Suppressor macrophage (primary cell): Measurements from ENCODE around the gene TAF8.

Experiments used
- DNase-seq, 4 experiments: peaks; one replicate each; pipeline ENCODE4 v3.0.0-alpha.2; 2020 to 2022

Gene TAF8

DNA sequence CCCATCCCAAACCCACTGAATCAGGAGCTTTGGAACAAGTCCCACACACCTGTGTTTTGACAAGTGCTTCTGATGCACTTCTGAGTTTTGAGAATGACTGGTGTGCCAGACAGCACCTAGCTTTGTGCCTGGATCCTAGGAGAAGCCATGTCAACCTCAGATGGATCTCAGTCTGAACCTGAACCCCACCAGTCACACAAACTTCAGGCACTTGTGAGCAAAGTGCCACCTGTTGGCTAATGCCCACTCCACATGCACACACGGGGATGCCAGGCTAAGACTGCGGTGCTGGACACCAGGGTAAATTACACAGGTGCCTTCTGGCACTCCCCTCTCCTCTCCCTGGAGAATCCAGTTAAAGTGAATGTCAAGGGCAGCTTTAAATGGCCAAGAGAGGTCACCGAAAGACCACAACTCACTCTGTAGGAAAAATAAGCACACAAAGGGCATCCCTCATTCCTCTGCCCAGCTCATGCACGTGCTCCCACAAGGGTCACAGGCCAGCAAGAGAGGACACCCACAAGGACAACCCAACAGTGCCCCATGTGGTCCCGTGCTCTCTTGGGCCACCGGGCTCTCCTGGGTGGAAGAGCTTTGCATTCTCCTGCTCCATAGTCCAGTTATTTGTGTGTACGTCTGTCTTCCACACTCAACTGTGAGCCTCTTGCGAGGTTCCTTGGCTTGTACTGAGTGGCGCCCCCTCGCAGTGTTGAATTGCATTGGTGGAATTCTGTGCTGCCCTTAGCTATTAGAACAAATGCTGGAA, 45.6 kb downstream of the TAF8 start:
- no peak for DNase-seq

GRCh38 chr6:42099340-42100028, 49.2 kb downstream of the TAF8 start:
- DNase-seq, result no peak

- DNase-seq, result no peak
These were observed 49.9 kb downstream of the TAF8 start for GRCh38 chr6:42100029-42100901.

GRCh38 chr6:42101186-42101657, 50.9 kb downstream of the TAF8 start:
- DNase-seq, result no peak

DNA sequence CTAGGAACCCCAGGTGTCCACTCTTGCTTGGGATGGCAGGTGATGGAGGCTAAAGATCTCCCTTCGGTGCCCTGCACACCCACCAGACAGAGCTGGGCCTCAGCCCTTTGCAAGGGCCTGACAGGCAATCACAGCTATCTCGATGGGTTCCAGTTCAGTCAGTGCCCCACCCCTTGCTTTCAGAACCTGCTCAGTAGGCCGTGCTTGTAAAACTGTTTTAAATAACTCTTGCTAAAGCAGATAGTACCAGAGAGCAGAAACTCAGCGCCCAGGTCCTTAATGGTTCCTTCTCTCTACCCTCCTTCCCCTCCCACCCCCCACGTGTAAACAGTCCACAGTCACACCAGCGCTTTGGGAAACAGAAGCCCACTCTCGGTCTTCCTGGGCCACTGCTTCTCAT, 52.9 kb downstream of the TAF8 start:
- no peak for DNase-seq

- DNase-seq, result no peak
These were observed 53.4 kb downstream of the TAF8 start for GRCh38 chr6:42103753-42104094.

DNA sequence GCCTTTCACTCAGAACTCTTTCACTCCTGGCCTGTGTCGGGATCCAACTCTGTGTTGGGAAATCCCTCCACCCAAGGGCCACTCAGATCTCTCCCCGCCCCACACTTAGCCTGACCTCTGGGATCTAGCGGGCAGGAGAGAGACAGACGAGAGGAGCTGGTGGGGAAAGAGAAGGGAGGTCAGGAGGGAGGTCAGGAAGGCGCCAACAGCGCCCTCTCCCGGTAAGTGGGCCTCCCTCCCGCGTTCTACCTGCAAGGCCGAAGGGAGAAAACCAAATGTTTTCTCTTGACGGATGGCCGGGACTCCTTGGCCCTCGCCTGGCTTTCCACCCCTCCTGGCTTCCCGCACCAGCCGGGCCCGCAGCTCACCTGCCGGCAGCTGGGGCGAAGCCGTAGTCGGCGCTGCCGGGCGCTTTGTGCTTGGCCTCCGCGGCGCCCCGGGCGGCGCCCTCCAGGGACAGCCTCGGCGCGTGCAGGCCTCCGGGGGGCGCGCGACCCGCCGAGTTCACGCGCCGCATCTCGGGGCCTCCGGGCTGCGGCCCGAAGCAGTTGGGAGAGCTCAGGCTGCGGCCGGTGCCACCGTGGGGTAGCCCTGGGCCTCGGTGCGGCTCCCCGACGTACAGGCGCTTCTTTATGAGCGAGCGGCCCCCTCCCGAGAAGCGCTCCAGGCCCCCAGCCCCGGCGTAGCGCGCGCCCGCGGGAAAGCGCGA, 53.9 kb downstream of the TAF8 start:
- DNase-seq, result peak; percentile 64 to 85 (median 72)

GRCh38 chr6:42104804-42105125, 54.4 kb downstream of the TAF8 start:
- no peak for DNase-seq

GRCh38 chr6:42105156-42105648, 54.9 kb downstream of the TAF8 start:
- no peak for DNase-seq

GRCh38 chr6:42105709-42106108, 55.4 kb downstream of the TAF8 start:
- DNase-seq, result no peak

GRCh38 chr6:42106112-42107023, 56.0 kb downstream of the TAF8 start:
- DNase-seq, result no peak

DNA sequence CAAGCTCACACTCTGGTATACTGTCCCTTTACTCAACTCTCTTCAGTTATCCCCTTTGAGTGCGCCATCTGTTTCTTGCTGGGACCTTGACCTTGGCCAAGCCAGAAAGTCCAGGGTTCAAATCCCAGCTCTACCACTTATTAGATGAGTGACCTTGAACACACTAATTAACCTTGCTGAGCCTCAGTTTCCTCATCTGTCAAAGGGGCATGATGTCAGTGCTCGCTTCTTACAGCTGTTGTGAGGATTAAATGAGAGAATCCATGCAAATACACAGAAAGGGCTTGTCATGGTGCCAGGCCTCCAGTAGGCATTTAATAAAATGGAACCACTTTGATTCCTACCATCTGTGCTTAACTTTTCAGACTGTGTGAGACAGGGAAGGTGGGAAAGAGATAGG, 57.7 kb downstream of the TAF8 start:
- DNase-seq, result no peak

- DNase-seq, result no peak
These were observed 60.4 kb downstream of the TAF8 start for GRCh38 chr6:42110683-42111082.

DNA sequence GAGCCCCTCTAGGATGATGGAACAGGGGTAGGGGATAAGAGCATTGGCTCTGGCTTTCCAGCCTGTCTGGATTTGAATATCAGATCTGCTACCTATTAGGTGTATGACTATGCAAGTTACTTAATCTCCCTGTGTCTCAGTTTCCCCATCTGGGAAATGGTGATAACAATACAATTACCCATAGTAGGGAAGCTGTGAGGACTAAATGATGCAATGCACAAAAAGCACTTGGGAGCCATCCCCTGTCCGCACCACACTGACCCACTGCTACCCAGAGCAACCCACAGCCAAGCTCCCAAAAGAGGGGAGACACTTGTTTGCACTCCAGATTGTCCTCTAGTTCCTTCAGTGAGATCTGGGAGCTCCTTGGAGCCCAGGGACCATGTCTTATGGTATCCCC, 62.0 kb downstream of the TAF8 start:
- DNase-seq, result no peak

- DNase-seq, result no peak
These were observed 63.8 kb downstream of the TAF8 start for GRCh38 chr6:42113936-42114636.

GRCh38 chr6:42117843-42118161, 67.5 kb downstream of the TAF8 start:
- no peak for DNase-seq

DNA sequence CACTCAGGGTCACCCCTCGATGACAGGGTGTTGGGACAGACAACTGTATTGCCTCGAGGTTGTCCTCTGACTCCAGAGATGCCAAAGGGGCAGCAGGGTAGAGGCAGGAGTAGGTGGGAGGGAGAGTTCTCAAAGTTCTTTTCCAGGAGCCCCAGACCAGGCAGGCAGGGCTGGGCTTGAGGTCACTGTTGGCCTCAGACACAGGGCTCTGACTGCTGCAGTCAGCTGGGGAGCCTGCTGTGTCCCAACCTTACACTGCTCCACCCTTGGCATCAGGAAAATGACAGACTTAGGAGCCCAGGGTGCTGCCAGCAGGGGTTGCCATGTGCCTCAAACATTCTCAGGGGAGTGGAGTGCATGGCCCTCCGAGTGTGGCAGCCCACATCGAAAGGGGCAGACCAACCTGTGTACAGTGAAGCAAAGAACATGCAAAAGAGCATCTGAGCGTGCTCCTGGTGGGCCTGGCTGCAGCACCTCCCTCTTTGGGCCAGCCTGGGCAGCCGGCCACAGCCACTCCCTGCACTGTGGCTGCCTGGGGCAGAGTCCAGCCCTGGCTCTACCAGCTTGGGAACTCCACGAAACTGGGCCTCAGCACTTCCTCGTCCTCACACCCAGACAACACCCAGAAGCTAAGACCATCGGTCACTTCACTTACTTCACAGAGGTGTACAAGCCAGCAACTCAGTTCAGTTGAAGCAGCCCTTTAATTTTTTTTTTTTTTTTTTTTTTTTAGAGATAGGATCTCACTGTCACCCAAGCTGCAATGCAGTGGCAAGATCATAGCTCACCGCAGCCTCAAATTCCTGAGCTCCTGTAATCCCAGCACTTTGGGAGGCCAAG, 68.1 kb downstream of the TAF8 start:
- DNase-seq, result no peak

DNA sequence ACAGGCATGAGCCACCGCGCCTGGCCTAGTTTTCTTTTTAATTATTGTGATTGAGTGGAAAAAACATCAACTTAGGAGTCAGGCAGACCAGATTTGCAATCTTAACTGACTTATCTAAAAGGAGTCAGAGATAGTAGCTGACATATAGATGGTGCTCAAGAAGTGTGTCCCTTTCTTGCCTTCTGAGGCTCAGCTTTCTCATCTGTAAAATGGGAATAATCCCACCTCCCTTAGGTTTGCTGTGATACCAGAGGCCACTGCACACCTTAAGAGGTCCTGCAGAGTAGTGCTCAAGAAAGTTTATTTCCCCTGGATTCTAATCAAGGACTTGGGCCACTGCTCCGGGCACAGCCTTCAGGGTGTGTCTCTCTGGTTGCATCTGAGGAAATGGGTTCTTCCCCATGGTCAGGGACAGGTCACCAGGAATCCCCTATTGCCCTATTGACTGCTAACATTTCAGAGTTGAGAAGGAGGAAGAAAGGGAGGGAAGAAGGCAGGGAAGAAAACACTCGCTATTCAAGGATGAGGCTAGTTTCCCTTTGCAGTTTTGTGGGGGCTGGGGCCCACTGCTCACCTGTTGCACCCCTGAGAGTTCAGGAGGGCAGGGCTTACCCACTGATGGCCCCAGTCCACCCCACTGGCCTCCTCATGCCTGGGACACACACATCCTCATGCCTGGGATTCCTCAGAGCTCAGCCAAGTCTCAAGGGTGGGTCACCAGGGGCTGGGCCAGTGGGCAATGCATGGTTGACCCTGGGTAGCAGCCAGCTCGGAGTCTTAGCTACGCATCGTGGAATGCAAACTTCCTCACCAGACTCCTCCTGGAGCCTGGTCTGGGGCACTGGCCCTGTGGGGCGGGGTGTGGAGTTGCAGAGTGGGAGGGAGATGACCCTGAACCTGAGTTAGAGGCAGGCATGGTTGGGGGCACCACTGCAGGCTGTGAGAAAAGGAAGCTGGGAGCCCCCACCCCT, 70.9 kb downstream of the TAF8 start:
- DNase-seq, result no peak
